ENCODE measurements around the gene NUP93. TPM values are rescaled to one million over a fixed set of nuclear protein-coding genes. Genes with fewer than 3 reads are reported as not detected.

Gene NUP93
- total and polyA plus RNA-seq, 2 donors (not counting 3 experiments of a cell fraction or from before 2014, with no cell fraction given) = 62.3 to 124 TPM

DNA sequence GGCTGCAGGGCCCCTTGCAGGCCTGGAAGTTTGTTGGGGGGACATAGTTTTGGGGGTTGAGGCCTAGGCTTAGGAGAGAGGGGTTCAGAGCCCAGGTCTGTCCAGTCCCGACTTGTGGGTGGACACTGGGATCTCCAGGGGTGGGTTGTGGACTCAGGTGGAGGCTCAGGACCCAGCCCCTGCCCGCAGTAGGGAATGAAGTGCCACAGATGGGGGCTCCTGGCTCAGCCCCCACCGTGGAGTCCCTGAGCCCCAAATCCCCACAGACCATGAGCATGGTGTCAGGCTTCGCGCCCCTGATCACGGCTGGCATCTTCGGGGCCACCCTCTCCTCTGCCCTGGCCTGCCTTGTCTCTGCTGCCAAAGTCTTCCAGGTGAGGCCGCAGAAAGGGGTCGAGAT, 149.3 kb downstream of the NUP93 start:
- CTCF ChIA-PET = no interaction called here
- no peaks in the 10 kb centered on the region for H3K9me3 ChIP-seq (replicated peaks; ENCODE audit: control insufficient read depth, insufficient read depth, low read length)
- intact Hi-C loops (cut with micrococcal nuclease) = no loop called here

More for the DNA sequence above, 149.3 kb downstream of the NUP93 start:
- H3K27ac ChIP-seq (ENCODE audit: insufficient read depth, low read depth, low read length) = no peak overlapping the region
- no peak for DNase-seq (ENCODE audit: low read depth, low spot score)
- dilution Hi-C loops (cut with MboI; ENCODE audit: extremely low pct_ligation_motif_present, low sequenced_read_pairs) = no loop called here
- no peaks in the 10 kb centered on the region for H3K79me2 ChIP-seq (ENCODE audit: control insufficient read depth, insufficient read depth, low read length)
- no peaks in the 10 kb centered on the region for H4K20me1 ChIP-seq (replicated peaks; ENCODE audit: control insufficient read depth, extremely low read depth, insufficient read depth, low read length)
- no peak overlapping the region for H3K9ac ChIP-seq (replicated peaks; ENCODE audit: extremely low read depth, insufficient read depth, low read length)
- H3K4me3 ChIP-seq (replicated peaks in 1 of 3; ENCODE audit: insufficient read depth in 1 of 3, low read depth in 1 of 3, low read length in 3 of 3) = no peak overlapping the region
- POLR2A ChIA-PET = no interaction called here
- H3K27me3 ChIP-seq (ENCODE audit: control insufficient read depth in 2 of 2, insufficient read depth in 2 of 2, low read length in 2 of 2) = no peaks in the 10 kb centered on the region
- H3K4me1 ChIP-seq (ENCODE audit: control insufficient read depth, extremely low read depth, insufficient read depth, low read length) = no peaks in the 10 kb centered on the region
- no peak for FAIRE-seq
- no peak for TF ChIP-seq FOS (IDR thresholded peaks at IDR 0.05; ENCODE audit: borderline replicate concordance, insufficient read depth, low read length)
- no peak for TF ChIP-seq JUN (IDR thresholded peaks at IDR 0.05; ENCODE audit: borderline replicate concordance, insufficient read depth, insufficient read length, low read depth)
- no peak for TF ChIP-seq POLR2AphosphoS5 (IDR thresholded peaks at IDR 0.05; ENCODE audit: insufficient read depth, low read depth, low read length)
- TF ChIP-seq POLR2A (IDR thresholded peaks at IDR 0.05; ENCODE audit: low read depth, low read length) = no peak
- TF ChIP-seq, protein P1, sequence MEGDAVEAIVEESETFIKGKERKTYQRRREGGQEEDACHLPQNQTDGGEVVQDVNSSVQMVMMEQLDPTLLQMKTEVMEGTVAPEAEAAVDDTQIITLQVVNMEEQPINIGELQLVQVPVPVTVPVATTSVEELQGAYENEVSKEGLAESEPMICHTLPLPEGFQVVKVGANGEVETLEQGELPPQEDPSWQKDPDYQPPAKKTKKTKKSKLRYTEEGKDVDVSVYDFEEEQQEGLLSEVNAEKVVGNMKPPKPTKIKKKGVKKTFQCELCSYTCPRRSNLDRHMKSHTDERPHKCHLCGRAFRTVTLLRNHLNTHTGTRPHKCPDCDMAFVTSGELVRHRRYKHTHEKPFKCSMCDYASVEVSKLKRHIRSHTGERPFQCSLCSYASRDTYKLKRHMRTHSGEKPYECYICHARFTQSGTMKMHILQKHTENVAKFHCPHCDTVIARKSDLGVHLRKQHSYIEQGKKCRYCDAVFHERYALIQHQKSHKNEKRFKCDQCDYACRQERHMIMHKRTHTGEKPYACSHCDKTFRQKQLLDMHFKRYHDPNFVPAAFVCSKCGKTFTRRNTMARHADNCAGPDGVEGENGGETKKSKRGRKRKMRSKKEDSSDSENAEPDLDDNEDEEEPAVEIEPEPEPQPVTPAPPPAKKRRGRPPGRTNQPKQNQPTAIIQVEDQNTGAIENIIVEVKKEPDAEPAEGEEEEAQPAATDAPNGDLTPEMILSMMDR (IDR thresholded peaks at IDR 0.05; ENCODE audit: extremely low read depth in 1 of 2, insufficient read depth in 1 of 2, low read depth in 1 of 2, low read length in 2 of 2) = no peak
- TF ChIP-seq MYC (IDR thresholded peaks at IDR 0.05; ENCODE audit: low read depth, low read length) = no peak
- TF ChIP-seq GATA2 (IDR thresholded peaks at IDR 0.05; ENCODE audit: insufficient read depth, insufficient read length, low read depth, low read length) = no peak
- TF ChIP-seq EZH2 (IDR thresholded peaks at IDR 0.05; ENCODE audit: borderline replicate concordance, low read depth, low read length, severe bottlenecking) = no peak
- TF ChIP-seq, protein P2, sequence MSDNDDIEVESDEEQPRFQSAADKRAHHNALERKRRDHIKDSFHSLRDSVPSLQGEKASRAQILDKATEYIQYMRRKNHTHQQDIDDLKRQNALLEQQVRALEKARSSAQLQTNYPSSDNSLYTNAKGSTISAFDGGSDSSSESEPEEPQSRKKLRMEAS (IDR thresholded peaks at IDR 0.05; ENCODE audit: insufficient read depth, insufficient read length) = no peak
- no TSS peak for BruUV-seq (replicated peaks)
- no peaks in the 10 kb centered on the region for H3K9me1 ChIP-seq (replicated peaks; ENCODE audit: control insufficient read depth, extremely low read depth, insufficient read depth, low read length)
- no peaks in the 10 kb centered on the region for H3K36me3 ChIP-seq (ENCODE audit: control insufficient read depth in 2 of 2, extremely low read depth in 1 of 2, insufficient read depth in 2 of 2, low read length in 2 of 2)
- H2AFZ ChIP-seq (ENCODE audit: low read depth, low read length) = no peak overlapping the region
- no peak overlapping the region for H3K4me2 ChIP-seq (ENCODE audit: insufficient read depth, low read length)
